Dendritic cell treated with granulocyte-macrophage colony-stimulating factor and Interleukin-4, amounts not matched to agents 40 ng/mL and 50 ng/mL, for 4 days (primary cell): ENCODE data around the gene ADAR.
A peak's percentile ranks its signal among the peaks of the same experiment; 100 is the strongest.
"Not testable (repeated sequence)": the region's sequence is repeated elsewhere in the genome, so short reads cannot be mapped to it uniquely, and the experiment has no call there.

Source experiments
- H3K27ac Mint-ChIP-seq: one replicate; pipeline ENCODE4 v1.8.0; 2022; ENCODE audit warnings: mild to moderate bottlenecking, mixed read lengths
- H3K27me3 Mint-ChIP-seq: one replicate; pipeline ENCODE4 v1.8.0; 2022; ENCODE audit warnings: mild to moderate bottlenecking, mixed read lengths
- H3K36me3 Mint-ChIP-seq: one replicate; pipeline ENCODE4 v1.8.0; 2022; ENCODE audit warnings: low read depth, mixed read lengths
- H3K4me1 Mint-ChIP-seq: one replicate; pipeline ENCODE4 v1.8.0; 2022; ENCODE audit warnings: low read depth, mixed read lengths
- H3K4me3 Mint-ChIP-seq: one replicate; pipeline ENCODE4 v1.8.0; 2022; ENCODE audit warnings: mild to moderate bottlenecking, moderate library complexity, mixed read lengths
- H3K9me3 Mint-ChIP-seq: one replicate; pipeline ENCODE4 v1.8.0; 2022; ENCODE audit warnings: mixed read lengths
- intact Hi-C: fragments of 100-400 bp; cut with micrococcal nuclease; formaldehyde crosslinking; loops from one replicate; pipeline ENCODE4 v1.15.0; 2022

ADAR gene

GRCh38 chr1:154607609-154608396, at the start of gene ADAR:
Gene ADAR, minus strand, starts transcription at chr1:154608186. Its CDS starts 180 bp downstream, at chr1:154608006.
- H3K4me3 Mint-ChIP-seq = peak within 1 kb of the TSS; percentile 95
- H3K27ac Mint-ChIP-seq = peak within 1 kb of the TSS; percentile 97
- H3K27me3 Mint-ChIP-seq = no peaks in the 10 kb centered on the region
- intact Hi-C loops = no loop called here
- H3K9me3 Mint-ChIP-seq = no peaks in the 10 kb centered on the region
- peaks cover 75% of the 10 kb centered on the region for H3K4me1 Mint-ChIP-seq
- peaks cover 40% of the 10 kb centered on the region for H3K36me3 Mint-ChIP-seq

GRCh38 chr1:154657556-154657955, 49.6 kb upstream of the ADAR start:
- intact Hi-C loops = no loop called here

GRCh38 chr1:154652893-154653292, 44.9 kb upstream of the ADAR start:
- H3K4me3 Mint-ChIP-seq = no peak overlapping the region
- intact Hi-C loops = no loop called here
- no peaks in the 10 kb centered on the region for H3K9me3 Mint-ChIP-seq
- H3K27ac Mint-ChIP-seq = no peak overlapping the region
- H3K4me1 Mint-ChIP-seq = peaks cover 8% of the 10 kb centered on the region
- H3K36me3 Mint-ChIP-seq = no peaks in the 10 kb centered on the region
- H3K27me3 Mint-ChIP-seq = peaks cover 4% of the 10 kb centered on the region

More at GRCh38 chr1:154657556-154657955, 49.6 kb upstream of the ADAR start:
- peaks cover 7% of the 10 kb centered on the region for H3K27me3 Mint-ChIP-seq
- H3K4me3 Mint-ChIP-seq = no peak overlapping the region
- no peak overlapping the region for H3K27ac Mint-ChIP-seq
- H3K4me1 Mint-ChIP-seq = peaks cover 12% of the 10 kb centered on the region
- H3K9me3 Mint-ChIP-seq = no peaks in the 10 kb centered on the region
- H3K36me3 Mint-ChIP-seq = no peaks in the 10 kb centered on the region

GRCh38 chr1:154644724-154645123, 36.7 kb upstream of the ADAR start:
- H3K27ac Mint-ChIP-seq, H3K4me1 Mint-ChIP-seq, H3K27me3 Mint-ChIP-seq, H3K4me3 Mint-ChIP-seq, intact Hi-C loops, H3K9me3 Mint-ChIP-seq, H3K36me3 Mint-ChIP-seq: not testable (repeated sequence)

- peaks cover 11% of the 10 kb centered on the region for H3K27me3 Mint-ChIP-seq
- intact Hi-C loops = no loop called here
These were observed 33.5 kb upstream of the ADAR start for GRCh38 chr1:154641534-154641933.

GRCh38 chr1:154639876-154640275, 31.9 kb upstream of the ADAR start:
- Mint-ChIP-seq H3K9me3 (peaks cover 9% of the 10 kb centered on the region), H3K4me3 (no peak overlapping the region), H3K27me3 (peaks cover 17% of the 10 kb centered on the region), H3K27ac (no peak overlapping the region), H3K36me3 (no peaks in the 10 kb centered on the region), H3K4me1 (no peaks in the 10 kb centered on the region)
- intact Hi-C loops = no loop called here

More at GRCh38 chr1:154641534-154641933, 33.5 kb upstream of the ADAR start:
- H3K9me3 Mint-ChIP-seq = peaks cover 9% of the 10 kb centered on the region
- H3K27ac Mint-ChIP-seq = no peak overlapping the region
- no peak overlapping the region for H3K4me3 Mint-ChIP-seq
- no peaks in the 10 kb centered on the region for H3K4me1 Mint-ChIP-seq
- H3K36me3 Mint-ChIP-seq = no peaks in the 10 kb centered on the region

- Mint-ChIP-seq H3K27ac (no peak overlapping the region), H3K9me3 (peaks cover 9% of the 10 kb centered on the region), H3K4me1 (no peaks in the 10 kb centered on the region), H3K4me3 (no peak overlapping the region), H3K27me3 (peaks cover 31% of the 10 kb centered on the region), H3K36me3 (no peaks in the 10 kb centered on the region)
- intact Hi-C loops = no loop called here
These were observed 27.2 kb upstream of the ADAR start for GRCh38 chr1:154635171-154635570.

- Mint-ChIP-seq H3K9me3 (no peaks in the 10 kb centered on the region), H3K36me3 (peaks cover 14% of the 10 kb centered on the region), H3K4me3 (no peak overlapping the region), H3K27ac (no peak overlapping the region), H3K27me3 (peaks cover 17% of the 10 kb centered on the region), H3K4me1 (peaks cover 19% of the 10 kb centered on the region)
- intact Hi-C loops = no loop called here
These were observed 21.7 kb upstream of the ADAR start for GRCh38 chr1:154629675-154630073.

- Mint-ChIP-seq H3K27ac (peak overlapping the region; percentile 10), H3K4me3 (no peak overlapping the region), H3K4me1 (peaks cover 21% of the 10 kb centered on the region), H3K27me3 (peaks cover 17% of the 10 kb centered on the region), H3K36me3 (peaks cover 14% of the 10 kb centered on the region), H3K9me3 (no peaks in the 10 kb centered on the region)
- intact Hi-C loops = no loop called here
These were observed 21.2 kb upstream of the ADAR start for GRCh38 chr1:154629061-154629674.

- H3K9me3 Mint-ChIP-seq = no peaks in the 10 kb centered on the region
- peaks cover 32% of the 10 kb centered on the region for H3K4me1 Mint-ChIP-seq
- peak overlapping the region; percentile 85 for H3K4me3 Mint-ChIP-seq
- H3K27me3 Mint-ChIP-seq = peaks cover 13% of the 10 kb centered on the region
- H3K27ac Mint-ChIP-seq = peak overlapping the region; percentile 95
- intact Hi-C loops = no loop called here
- H3K36me3 Mint-ChIP-seq = peaks cover 19% of the 10 kb centered on the region
These were observed 20.1 kb upstream of the ADAR start for GRCh38 chr1:154628121-154628405.

- H3K36me3 Mint-ChIP-seq = peaks cover 19% of the 10 kb centered on the region
- intact Hi-C loops = no loop called here
- H3K27ac Mint-ChIP-seq = peak overlapping the region; percentile 95
- H3K27me3 Mint-ChIP-seq = peaks cover 12% of the 10 kb centered on the region
- no peaks in the 10 kb centered on the region for H3K9me3 Mint-ChIP-seq
- peaks cover 38% of the 10 kb centered on the region for H3K4me1 Mint-ChIP-seq
- H3K4me3 Mint-ChIP-seq = peak overlapping the region; percentile 85
These were observed 19.5 kb upstream of the ADAR start for GRCh38 chr1:154627257-154628120.

GRCh38 chr1:154626456-154627256, 18.7 kb upstream of the ADAR start:
- H3K9me3 Mint-ChIP-seq = no peaks in the 10 kb centered on the region
- peaks cover 24% of the 10 kb centered on the region for H3K36me3 Mint-ChIP-seq
- peak overlapping the region; percentile 85 for H3K4me3 Mint-ChIP-seq
- peaks cover 8% of the 10 kb centered on the region for H3K27me3 Mint-ChIP-seq
- H3K27ac Mint-ChIP-seq = peak overlapping the region; percentile 95
- intact Hi-C loops = no loop called here
- peaks cover 44% of the 10 kb centered on the region for H3K4me1 Mint-ChIP-seq

GRCh38 chr1:154624746-154625643, 17.0 kb upstream of the ADAR start:
- peaks cover 51% of the 10 kb centered on the region for H3K4me1 Mint-ChIP-seq
- intact Hi-C loops = no loop called here

More at GRCh38 chr1:154624746-154625643, 17.0 kb upstream of the ADAR start:
- Mint-ChIP-seq H3K27ac (no peak overlapping the region), H3K4me3 (no peak overlapping the region), H3K9me3 (no peaks in the 10 kb centered on the region), H3K36me3 (peaks cover 26% of the 10 kb centered on the region), H3K27me3 (peaks cover 2% of the 10 kb centered on the region)
